HepG2 (cell line): ENCODE data around the gene PTMA. TPM values are rescaled to one million over a fixed set of nuclear protein-coding genes. Genes with fewer than 3 reads are reported as not detected.

Source experiments
- ARHGAP35 ChIP-seq: sonication (generic); formaldehyde crosslinking; IDR thresholded peaks from 2 replicates; pipeline ENCODE4 v1.9.0; 2022; ENCODE audit warnings: mild to moderate bottlenecking, inconsistent platforms, moderate library complexity, missing genetic modification reagents, borderline replicate concordance
- ETV6 ChIP-seq: sonication (generic); formaldehyde crosslinking; conservative IDR thresholded peaks from 2 replicates; pipeline ENCODE4 v1.4.0; 2020; ENCODE audit warnings: missing genetic modification reagents
- EZH2 ChIP-seq: conservative IDR thresholded peaks from 2 replicates; pipeline ENCODE4 v1.6.1; 2012; ENCODE audit warnings: mild to moderate bottlenecking, low read depth, low read length, moderate library complexity
- KDM3A ChIP-seq: IDR thresholded peaks from 2 replicates; pipeline ENCODE4 v1.6.1; 2018; ENCODE audit warnings: low read depth, missing compliant biosample characterization
- ZNF883 ChIP-seq: sonication (generic); formaldehyde crosslinking; IDR thresholded peaks from 2 replicates; pipeline ENCODE4 v1.5.1; 2020; ENCODE audit warnings: mild to moderate bottlenecking, missing genetic modification reagents; ENCODE audit errors: not compliant biosample characterization
- polyA plus RNA-seq, 8 experiments: library from polyadenylated mRNA; depleted of rRNA in 3 of 8; stranded (reverse) in 7 of 8; unstranded in 1 of 8; fragments of >200 nt; fragmentation: Illumina TruSeq in 4 of 8; extraction: Trizol in 4 of 8; gene quantifications; 2 replicates each; pipeline versions ENCODE4 v1.2.1 to v1.2.3, GENCODE V29; 2011 to 2016; ENCODE audit warnings: low read depth in 4 of 8, missing spikeins in 1 of 8, mixed read lengths in 1 of 8; ENCODE audit not compliant: insufficient read depth in 1 of 8
- total RNA-seq, 5 experiments: library from RNA; depleted of rRNA; stranded (reverse); fragments of >200 nt; fragmentation: Illumina TruSeq; extraction: Trizol; gene quantifications; 2 replicates each; pipeline ENCODE4 v1.2.3, GENCODE V29; 2016; ENCODE audit warnings: low read depth in 1 of 5
- TF ChIP-seq, protein P1 (sequence below): sonication (generic); formaldehyde crosslinking; IDR thresholded peaks from 2 replicates; pipeline ENCODE4 v1.4.0; 2020; ENCODE audit warnings: low read depth, mild to moderate bottlenecking, missing genetic modification reagents
- TF ChIP-seq, protein P2 (sequence below), 2 experiments: fragments of 450-650 bp in 1 of 2; sonication (generic) in 1 of 2; formaldehyde crosslinking in 1 of 2; IDR thresholded peaks; 2 replicates each; pipeline versions ENCODE4 v1.6.1 to v1.8.0; 2016 to 2022; ENCODE audit warnings: antibody characterized with exemption in 1 of 2, mild to moderate bottlenecking in 1 of 2, missing genetic modification reagents in 1 of 2
- TF ChIP-seq, protein P3 (sequence below): sonication (generic); formaldehyde crosslinking; IDR thresholded peaks from 2 replicates; pipeline ENCODE4 v1.9.0; 2021; ENCODE audit warnings: mild to moderate bottlenecking, missing genetic modification reagents

PTMA gene
- total and polyA plus RNA-seq, 2 of the 13 experiments (the other 11 are each of a cell fraction or from before 2014, with no cell fraction given), result 190 to 1,086 TPM

DNA sequence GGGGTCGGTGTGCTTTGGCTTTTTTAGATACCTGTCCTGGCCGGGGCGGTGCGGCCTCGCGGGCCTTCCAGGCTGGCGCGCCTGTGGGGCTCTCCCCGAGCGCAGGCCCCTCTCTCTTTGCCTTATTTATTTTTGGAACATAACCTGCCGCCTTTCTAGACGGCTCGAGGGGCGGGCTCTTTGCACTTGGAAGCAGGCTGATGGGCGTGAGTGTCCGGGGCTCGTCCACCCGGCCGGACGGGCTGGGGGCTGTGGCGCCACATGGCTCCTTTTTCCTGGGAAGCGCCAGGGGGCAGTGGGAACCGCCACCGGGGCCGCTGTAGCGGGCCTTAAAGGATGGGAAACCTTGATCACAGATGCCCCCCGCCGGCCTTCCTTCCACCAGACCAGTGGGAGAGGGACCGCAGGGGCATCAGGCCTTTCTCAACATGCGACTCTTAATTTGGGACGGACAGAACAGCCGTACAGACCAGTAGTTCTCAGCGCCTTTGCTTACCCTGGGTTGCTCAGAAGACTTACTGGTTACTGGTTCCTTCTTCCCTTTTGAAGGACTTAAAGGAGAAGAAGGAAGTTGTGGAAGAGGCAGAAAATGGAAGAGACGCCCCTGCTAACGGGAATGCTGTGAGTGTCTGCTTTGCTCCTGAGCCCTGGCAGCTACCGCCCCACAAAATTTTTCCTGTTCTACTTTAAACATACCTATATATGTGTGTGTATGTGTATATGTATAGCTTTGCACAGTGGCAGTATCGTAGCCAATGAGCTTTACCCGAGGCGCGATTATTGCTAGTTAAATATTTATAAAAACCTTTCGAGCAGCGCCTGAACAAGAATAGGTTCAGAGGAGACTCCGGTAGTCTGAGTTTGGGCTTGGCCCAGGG lies 2.7 kb downstream of the PTMA start (continued):
- TF ChIP-seq, protein P1, sequence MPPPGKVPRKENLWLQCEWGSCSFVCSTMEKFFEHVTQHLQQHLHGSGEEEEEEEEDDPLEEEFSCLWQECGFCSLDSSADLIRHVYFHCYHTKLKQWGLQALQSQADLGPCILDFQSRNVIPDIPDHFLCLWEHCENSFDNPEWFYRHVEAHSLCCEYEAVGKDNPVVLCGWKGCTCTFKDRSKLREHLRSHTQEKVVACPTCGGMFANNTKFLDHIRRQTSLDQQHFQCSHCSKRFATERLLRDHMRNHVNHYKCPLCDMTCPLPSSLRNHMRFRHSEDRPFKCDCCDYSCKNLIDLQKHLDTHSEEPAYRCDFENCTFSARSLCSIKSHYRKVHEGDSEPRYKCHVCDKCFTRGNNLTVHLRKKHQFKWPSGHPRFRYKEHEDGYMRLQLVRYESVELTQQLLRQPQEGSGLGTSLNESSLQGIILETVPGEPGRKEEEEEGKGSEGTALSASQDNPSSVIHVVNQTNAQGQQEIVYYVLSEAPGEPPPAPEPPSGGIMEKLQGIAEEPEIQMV (CRISPR knock-in tag), result no peak
- no peak for TF ChIP-seq ETV6 (CRISPR knock-in tag)
- no peak for TF ChIP-seq EZH2
- TF ChIP-seq, protein P2, sequence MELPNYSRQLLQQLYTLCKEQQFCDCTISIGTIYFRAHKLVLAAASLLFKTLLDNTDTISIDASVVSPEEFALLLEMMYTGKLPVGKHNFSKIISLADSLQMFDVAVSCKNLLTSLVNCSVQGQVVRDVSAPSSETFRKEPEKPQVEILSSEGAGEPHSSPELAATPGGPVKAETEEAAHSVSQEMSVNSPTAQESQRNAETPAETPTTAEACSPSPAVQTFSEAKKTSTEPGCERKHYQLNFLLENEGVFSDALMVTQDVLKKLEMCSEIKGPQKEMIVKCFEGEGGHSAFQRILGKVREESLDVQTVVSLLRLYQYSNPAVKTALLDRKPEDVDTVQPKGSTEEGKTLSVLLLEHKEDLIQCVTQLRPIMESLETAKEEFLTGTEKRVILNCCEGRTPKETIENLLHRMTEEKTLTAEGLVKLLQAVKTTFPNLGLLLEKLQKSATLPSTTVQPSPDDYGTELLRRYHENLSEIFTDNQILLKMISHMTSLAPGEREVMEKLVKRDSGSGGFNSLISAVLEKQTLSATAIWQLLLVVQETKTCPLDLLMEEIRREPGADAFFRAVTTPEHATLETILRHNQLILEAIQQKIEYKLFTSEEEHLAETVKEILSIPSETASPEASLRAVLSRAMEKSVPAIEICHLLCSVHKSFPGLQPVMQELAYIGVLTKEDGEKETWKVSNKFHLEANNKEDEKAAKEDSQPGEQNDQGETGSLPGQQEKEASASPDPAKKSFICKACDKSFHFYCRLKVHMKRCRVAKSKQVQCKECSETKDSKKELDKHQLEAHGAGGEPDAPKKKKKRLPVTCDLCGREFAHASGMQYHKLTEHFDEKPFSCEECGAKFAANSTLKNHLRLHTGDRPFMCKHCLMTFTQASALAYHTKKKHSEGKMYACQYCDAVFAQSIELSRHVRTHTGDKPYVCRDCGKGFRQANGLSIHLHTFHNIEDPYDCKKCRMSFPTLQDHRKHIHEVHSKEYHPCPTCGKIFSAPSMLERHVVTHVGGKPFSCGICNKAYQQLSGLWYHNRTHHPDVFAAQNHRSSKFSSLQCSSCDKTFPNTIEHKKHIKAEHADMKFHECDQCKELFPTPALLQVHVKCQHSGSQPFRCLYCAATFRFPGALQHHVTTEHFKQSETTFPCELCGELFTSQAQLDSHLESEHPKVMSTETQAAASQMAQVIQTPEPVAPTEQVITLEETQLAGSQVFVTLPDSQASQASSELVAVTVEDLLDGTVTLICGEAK (IDR thresholded peaks at IDR 0.05), result no peak
- TF ChIP-seq, protein P2 (CRISPR knock-in tag; IDR thresholded peaks at IDR 0.05), result no peak
- TF ChIP-seq ZNF883 (CRISPR knock-in tag), result no peak
- no peak for TF ChIP-seq ARHGAP35 (CRISPR knock-in tag)
- TF ChIP-seq, protein P3, sequence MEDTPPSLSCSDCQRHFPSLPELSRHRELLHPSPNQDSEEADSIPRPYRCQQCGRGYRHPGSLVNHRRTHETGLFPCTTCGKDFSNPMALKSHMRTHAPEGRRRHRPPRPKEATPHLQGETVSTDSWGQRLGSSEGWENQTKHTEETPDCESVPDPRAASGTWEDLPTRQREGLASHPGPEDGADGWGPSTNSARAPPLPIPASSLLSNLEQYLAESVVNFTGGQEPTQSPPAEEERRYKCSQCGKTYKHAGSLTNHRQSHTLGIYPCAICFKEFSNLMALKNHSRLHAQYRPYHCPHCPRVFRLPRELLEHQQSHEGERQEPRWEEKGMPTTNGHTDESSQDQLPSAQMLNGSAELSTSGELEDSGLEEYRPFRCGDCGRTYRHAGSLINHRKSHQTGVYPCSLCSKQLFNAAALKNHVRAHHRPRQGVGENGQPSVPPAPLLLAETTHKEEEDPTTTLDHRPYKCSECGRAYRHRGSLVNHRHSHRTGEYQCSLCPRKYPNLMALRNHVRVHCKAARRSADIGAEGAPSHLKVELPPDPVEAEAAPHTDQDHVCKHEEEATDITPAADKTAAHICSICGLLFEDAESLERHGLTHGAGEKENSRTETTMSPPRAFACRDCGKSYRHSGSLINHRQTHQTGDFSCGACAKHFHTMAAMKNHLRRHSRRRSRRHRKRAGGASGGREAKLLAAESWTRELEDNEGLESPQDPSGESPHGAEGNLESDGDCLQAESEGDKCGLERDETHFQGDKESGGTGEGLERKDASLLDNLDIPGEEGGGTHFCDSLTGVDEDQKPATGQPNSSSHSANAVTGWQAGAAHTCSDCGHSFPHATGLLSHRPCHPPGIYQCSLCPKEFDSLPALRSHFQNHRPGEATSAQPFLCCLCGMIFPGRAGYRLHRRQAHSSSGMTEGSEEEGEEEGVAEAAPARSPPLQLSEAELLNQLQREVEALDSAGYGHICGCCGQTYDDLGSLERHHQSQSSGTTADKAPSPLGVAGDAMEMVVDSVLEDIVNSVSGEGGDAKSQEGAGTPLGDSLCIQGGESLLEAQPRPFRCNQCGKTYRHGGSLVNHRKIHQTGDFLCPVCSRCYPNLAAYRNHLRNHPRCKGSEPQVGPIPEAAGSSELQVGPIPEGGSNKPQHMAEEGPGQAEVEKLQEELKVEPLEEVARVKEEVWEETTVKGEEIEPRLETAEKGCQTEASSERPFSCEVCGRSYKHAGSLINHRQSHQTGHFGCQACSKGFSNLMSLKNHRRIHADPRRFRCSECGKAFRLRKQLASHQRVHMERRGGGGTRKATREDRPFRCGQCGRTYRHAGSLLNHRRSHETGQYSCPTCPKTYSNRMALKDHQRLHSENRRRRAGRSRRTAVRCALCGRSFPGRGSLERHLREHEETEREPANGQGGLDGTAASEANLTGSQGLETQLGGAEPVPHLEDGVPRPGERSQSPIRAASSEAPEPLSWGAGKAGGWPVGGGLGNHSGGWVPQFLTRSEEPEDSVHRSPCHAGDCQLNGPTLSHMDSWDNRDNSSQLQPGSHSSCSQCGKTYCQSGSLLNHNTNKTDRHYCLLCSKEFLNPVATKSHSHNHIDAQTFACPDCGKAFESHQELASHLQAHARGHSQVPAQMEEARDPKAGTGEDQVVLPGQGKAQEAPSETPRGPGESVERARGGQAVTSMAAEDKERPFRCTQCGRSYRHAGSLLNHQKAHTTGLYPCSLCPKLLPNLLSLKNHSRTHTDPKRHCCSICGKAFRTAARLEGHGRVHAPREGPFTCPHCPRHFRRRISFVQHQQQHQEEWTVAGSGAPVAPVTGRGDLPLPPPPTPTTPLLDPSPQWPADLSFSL (CRISPR knock-in tag), result no peak
- TF ChIP-seq KDM3A (CRISPR knock-in tag), result no peak
